Measurements from ENCODE around the gene CRB3.
"Not testable (repeated sequence)": the region's sequence is repeated elsewhere in the genome, so short reads cannot be mapped to it uniquely, and the experiment has no call there.

CRB3 gene

DNA sequence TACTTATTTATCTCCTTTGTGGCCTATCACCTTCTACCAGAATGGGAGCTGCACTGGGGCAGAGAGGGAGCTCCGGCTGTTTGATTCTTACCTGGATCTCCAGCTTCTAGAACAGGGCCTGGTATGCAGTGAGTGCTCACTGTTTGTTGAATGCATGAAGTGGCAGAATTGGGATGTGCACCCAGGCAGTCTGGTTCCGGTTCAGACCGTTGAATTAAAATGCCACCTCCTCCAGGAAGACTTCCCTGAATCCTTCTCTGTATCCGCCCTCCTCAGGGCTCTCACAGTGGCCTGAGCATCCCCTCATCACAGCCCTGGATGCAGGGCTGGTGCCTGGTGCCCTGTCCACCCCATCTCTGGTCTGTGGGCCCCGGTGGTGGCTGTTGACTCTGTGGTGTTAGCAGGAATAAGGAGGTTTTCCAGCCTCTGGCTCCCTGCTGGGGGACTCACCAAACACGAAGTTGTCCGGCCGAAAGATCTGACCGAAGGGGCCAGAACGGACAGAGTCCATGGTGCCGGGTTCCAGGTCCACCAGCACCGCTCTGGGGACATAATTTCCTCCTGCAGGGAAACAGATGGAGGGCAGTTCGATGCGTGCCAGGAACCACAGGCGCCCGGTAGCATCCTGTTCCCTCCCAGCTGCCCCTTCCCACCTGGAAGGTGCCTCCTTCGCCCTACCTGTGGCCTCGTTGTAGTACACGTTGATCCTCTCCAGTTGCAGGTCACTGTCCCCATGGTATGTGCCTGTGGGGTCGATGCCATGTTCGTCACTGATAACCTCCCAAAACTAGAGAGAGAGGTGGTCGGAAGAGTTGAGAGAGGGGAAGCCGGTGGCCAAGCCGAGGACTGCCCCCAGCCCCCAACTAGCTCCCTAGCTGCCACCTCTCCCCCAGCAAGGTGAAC is 37.0 kb downstream of the CRB3 start:
- DNase-seq (ENCODE audit: insufficient read length, low spot score), result no peak
- TF ChIP-seq POLR2A (IDR thresholded peaks at IDR 0.05; ENCODE audit: low read depth, low read length), result no peak
- FAIRE-seq, result no peak

DNA sequence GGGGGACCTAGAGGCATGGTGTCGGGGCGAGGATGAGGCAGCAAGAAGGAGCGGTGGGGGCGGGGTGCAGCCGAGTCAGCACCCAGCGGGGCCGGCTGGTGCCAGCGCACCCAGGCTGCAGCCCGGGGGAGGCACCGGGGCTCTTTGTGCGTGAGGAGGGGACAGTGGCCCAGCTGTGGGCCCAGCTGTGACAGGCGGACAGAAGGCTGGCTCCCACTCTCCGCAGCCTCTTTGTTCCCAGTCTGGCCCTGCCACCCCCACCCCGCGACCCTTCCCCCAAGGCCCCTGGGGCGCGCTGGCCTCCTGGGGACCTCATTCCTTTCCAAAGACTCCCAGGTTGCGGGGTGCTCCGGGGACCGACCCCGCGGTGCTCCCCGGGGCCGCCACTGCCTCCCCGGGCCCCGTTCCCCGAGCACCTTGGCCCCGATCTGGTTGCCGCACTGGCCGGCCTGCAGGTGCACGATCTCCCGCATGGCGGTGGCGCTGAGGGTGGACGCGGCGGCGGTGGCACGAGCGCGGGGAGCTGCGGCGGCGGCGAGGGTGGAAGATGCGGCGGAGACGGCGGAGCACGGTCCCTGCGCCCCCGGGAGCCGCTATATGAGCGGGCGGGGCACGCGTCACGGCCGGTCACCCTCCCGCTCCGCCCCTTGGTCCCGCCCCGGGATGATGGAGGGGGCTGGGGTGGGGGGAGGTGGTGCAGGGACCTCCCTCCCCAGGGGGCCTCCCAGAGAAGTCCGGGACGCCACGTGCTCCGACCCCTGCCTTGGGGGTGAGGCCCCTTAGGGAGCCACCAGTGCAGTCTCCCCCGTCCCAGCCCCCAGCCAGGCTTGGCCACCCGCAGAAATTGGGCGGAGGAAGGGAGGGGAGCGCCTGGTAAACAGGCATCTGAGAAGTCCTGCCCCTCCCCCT is 37.9 kb downstream of the CRB3 start, which contains the start of gene TUBB4A:
Gene TUBB4A (minus strand): TSS at position 570 of the 909 bp plus-strand sequence. CDS start 97 bp downstream, at position 473.
- TF ChIP-seq POLR2A (IDR thresholded peaks at IDR 0.05; ENCODE audit: low read depth, low read length), result no peak
- FAIRE-seq, result no peak
- DNase-seq (ENCODE audit: insufficient read length, low spot score), result no peak

DNA sequence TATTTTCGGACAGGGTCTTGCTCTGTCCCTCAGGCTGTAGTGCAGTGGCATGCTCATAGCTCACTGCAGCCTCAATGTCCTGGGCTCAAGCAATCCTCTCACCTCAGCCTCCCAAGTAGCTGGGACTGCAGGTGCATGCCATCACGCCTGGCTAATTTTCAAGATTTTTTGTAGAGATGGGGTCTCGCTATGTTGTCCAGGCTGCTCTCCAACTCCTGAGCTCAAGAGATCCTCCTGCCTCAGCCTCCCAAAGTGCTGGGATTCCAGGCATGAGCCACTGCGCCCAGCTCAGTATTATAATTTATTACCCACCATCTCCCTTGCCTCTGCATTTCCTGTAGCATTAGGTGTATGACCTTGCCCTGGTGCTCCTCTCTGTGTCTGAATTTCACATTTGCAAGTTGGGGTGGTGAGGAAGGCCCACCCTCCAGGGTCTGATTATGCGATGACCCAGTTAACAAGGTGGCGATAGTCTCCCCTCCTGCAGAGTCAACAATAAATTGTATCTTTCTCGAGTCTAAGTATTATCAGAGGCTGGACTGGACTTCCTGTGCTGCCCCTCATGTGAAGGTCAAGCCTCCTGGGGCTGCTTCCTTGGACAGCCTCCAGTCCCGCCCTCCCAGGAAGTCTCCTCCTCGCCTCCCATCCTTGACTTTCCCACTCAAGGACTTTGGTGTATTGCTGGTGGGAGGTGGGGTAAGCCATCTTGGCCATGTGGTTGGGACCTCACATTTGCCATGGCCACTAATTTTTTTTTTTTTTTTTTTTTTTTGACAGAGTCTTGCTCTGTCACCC is 39.5 kb downstream of the CRB3 start:
- no peak for TF ChIP-seq POLR2A (IDR thresholded peaks at IDR 0.05; ENCODE audit: low read depth, low read length)
- DNase-seq (ENCODE audit: insufficient read length, low spot score) (no peak), FAIRE-seq (no peak)

DNA sequence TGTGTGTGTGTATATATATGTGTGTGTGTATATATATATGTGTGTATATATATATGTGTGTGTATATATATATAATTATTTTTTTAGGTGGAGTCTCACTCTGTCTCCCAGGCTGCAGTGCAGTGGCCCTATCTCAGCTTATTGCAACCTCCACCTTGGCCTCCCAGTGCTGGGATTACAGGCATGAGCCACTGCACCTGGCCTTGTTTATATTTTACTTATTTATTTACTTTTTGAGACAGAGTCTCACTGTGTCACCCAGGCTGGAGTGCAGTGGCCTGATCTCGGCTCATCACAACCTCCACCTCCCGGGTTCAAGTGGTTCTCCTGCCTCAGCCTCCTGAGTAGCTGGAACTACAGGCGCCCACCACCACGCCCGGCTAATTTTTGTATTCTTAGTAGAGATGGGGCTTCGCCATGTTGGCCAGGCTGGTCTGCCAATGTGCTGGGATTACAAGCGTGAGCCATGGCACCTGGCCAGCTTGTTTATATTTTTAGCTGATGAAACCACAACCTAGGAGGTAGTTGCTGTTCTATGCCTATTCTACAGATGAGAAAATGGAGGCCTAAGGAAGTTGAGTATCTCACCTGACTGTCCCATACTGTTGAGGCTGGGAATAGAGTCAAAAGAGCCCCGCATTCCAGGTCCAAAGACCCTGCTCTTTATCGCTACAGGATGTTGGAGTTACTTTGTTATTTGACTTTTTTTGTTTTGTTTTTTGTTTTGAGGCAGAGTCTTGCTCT is 44.1 kb downstream of the CRB3 start:
- not testable (repeated sequence) for FAIRE-seq

DNA sequence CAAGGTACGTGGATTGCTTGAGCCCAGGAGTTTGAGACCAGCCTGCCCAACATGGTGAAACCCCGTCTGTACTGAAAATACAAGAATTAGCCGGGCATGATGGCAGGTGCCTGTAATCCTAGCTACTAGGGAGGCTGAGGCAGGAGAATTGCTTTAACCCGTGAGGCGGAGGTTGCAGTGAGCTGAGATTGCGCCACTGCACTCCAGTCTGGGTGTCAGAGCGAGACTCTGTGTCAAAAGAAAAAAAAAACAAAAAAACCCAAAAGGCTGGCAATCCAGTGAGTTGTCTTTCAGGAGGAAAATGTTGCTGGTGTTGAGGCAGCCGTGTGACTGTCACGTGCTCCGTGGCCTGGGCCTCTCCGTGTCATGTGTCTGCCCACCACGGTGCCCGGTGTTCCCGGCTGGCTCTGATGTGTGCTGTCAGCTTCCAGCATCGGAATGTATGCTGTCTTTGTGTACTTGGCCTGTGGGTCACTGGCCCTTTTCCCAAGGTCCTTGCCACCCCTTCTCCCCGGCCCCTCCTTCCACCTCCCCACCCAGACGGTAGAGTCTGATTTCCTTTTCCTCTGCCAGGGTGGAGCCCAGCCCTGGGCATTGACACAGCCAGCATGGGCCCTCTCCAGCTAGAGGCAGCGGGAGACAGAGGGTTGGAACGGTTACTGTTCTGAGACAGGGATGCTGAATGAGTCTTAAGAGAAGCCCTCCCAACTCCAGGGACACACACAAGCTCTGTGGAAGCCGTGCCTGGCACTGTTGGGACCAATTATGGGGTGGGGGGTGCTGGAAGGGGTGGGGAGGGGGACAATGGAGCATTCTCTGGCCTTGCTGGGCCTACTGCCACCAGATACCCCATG is 45.3 kb downstream of the CRB3 start:
- no peak for DNase-seq (ENCODE audit: insufficient read length, low spot score)

More for the DNA sequence above, 44.1 kb downstream of the CRB3 start:
- DNase-seq (ENCODE audit: insufficient read length, low spot score), result not testable (repeated sequence)

DNA sequence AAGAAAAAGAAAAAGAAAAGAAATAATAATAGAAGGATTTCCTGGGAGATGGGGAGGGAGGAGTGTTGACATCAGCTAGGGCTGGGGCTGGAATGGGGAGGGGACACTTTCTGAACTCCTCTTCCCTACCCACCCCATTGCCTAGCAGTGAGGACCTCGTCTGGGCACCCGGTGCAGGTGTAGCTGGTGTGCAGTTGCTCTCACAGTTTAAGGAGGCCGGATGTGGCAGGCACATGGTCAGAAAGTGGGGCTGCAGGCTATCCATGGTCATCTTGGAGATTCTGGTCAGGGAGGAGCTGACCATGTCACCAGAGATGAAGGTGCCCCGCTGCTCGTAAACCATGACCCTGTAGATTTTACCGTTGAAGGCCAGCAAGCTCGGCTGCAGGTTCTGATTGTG is 46.5 kb downstream of the CRB3 start:
- DNase-seq (ENCODE audit: insufficient read length, low spot score) (no peak), FAIRE-seq (no peak)
- TF ChIP-seq POLR2A (IDR thresholded peaks at IDR 0.05; ENCODE audit: low read depth, low read length), result no peak

More for the DNA sequence above, 45.3 kb downstream of the CRB3 start:
- FAIRE-seq, result no peak
- TF ChIP-seq POLR2A (IDR thresholded peaks at IDR 0.05; ENCODE audit: low read depth, low read length), result no peak

DNA sequence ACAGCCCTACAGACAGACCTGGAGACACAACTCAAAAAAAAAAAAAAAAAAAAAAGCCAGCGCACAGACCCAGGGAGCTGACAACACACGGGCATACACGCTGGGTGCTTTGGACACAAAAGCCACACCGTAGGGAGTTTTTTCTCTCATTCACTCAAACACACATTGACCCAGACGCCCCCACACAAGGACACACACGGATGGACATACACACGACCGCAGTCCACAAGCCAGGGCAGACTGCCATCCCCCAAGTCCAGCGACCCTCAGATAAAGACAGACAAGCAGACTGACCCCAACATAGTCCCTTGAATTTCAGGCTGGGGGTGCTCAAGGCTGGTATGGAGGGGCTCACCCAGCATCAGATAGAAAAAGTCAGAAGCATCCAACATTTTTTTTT is 50.0 kb downstream of the CRB3 start:
- TF ChIP-seq POLR2A (IDR thresholded peaks at IDR 0.05; ENCODE audit: low read depth, low read length), result no peak
- no peak for FAIRE-seq
- DNase-seq (ENCODE audit: insufficient read length, low spot score), result no peak

DNA sequence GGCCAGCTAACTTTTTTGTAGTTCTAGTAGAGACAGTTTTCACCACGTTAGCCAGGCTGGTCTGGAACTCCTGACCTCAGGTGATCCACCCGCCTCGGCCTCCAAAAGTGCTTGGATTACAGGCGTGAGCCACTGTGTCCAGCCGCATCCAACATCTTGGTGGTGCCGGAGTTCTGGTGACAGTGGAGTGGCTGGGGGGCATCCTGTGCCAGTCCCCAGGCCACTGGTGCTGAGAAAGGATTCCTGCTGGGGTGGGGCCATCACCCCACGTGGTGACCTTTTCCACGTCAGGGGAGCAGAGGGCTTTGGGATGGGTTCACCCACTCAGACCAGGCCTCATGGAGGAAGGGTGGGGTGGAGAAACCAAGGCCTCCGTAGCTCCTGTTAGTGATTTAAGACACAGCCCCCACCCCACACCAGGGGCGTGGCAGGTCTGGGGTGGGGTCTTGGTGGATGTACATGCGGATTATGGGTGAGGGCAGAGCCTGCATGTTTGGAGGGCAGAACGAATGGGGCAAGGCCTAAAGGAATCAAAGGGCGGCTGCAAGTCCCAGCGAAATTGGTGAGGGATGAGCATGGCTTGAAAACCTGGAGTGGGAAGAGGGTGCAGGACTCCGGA is 51.0 kb downstream of the CRB3 start:
- no peak for FAIRE-seq
- no peak for TF ChIP-seq POLR2A (IDR thresholded peaks at IDR 0.05; ENCODE audit: low read depth, low read length)
- DNase-seq (ENCODE audit: insufficient read length, low spot score), result no peak

DNA sequence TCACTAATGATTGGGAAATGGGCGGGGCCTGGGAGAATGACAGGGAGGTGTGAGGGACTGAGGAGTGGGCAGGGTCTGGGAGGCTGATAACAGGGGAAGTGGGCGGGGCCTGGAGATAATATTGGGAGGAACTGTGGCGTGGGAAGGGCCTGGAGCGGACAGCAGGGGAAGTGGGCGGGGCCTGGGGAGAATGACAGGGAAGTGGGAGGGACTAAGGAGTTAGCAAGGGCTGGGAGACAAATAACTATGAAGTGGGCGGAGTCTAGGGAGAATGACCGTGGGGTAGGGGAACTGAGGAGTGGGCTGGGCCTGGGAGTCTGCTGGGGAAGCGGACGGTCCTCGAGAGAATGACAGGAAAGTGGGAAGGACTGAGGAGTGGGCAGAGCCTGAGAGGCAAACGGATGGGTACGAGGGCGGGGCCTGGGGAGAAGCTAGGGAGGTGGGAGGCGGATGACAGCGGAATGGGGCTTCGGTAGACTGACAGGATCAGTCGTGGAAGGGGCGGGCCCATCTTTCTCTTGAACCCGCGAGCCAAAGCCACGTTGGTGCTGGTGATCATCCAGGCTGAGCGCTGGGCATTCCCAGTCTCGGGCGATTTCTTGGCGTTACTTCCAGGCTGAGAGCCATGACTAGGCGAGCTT is 52.1 kb downstream of the CRB3 start:
- peak; percentile 15; the same call in 1 of the 2 replicates for TF ChIP-seq POLR2A (IDR thresholded peaks at IDR 0.05; ENCODE audit: low read depth, low read length)
- DNase-seq (ENCODE audit: insufficient read length, low spot score) (peak; percentile 91), FAIRE-seq (peak; percentile 65)

Measured in H54 (cell line).